ENCODE measurements around the gene ARSA.
A peak's percentile ranks its signal among the peaks of the same experiment; 100 is the strongest.
"Not testable (repeated sequence)": the region's sequence is repeated elsewhere in the genome, so short reads cannot be mapped to it uniquely, and the experiment has no call there.

Gene ARSA

DNA sequence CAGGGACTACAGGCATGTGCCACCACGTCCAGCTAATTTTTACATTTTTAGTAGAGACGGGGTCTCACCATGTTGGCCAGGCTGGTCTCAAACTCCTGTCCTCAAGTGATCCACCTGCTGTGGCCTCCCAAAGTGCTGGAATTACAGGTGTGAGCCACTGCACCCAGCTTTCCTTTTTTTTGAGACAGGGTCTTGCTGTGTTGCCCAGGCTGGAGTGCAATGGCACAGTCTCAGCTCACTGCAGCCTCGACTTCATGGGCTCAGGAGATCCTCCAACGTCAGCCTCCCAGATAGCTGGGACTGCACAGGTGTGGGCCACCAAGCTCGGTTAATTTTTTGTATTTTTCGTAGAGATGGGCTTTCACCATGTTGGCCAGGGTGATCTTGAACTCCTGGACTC lies 26.7 kb upstream of the ARSA start:
- DNase-seq (ENCODE audit: low spot score), result not testable (repeated sequence)

DNA sequence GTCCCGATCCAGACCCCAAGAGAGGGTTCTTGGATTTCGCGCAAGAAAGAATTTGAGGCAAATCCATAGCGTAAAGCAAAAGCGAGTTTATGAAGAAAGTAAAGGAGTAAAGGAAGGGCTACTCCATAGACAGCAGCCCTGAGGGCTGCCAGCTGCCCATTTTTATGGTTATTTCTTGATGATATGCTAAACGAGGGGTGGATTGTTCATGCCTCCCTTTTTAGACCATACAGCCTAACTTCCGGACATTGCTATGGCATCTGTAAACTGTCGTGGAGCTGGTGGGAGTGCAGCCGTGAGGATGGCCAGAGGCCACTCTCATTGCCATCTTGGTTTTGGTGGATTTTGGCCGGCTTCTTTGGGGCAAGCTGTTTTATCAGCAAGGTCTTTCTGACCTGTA lies 25.3 kb upstream of the ARSA start:
- DNase-seq (ENCODE audit: low spot score), result no peak

DNA sequence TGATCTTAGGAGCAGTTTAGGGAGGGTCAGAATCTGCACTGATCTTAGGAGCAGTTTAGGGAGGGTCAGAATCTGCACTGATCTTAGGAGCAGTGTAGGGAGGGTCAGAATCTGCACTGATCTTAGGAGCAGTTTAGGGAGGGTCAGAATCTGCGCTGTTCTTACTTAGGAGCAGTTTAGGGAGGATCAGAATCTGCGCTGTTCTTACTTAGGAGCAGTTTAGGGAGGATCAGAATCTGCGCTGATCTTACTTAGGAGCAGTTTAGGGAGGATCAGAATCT lies 15.8 kb upstream of the ARSA start:
- DNase-seq (ENCODE audit: low spot score), result not testable (repeated sequence)

DNA sequence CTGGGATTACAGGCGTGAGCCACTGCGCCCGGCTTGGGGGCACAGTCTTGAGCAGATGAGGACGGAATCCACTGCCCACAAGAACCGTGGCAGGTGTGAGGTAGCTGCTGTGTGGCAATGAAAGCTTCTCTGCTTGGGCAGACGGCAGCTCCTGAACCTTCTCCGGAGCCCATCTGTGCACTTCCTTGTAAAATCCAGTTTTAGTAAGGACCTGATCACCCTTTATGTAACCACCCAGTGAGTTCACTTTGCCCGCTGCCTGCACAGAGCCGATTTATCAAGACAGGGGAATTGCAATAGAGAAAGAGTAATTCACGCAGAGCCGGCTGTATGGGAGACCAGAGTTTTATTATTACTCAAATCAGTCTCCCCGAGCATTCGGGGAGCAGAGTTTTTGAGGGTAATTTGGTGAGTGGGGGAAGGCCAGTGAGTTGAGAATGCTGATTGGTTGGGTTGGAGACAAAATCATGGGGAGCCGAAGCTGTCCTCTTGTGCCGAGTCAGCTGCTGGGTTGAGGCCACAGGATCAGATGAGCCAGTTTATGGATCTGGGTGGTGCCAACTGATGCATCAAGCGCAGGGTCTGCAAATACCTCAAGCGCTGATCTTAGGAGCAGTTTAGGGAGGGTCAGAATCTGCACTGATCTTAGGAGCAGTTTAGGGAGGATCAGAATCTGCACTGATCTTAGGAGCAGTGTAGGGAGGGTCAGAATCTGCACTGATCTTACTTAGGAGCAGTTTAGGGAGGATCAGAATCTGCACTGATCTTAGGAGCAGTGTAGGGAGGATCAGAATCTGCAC lies 15.3 kb upstream of the ARSA start:
- DNase-seq (ENCODE audit: low spot score), result not testable (repeated sequence)

DNA sequence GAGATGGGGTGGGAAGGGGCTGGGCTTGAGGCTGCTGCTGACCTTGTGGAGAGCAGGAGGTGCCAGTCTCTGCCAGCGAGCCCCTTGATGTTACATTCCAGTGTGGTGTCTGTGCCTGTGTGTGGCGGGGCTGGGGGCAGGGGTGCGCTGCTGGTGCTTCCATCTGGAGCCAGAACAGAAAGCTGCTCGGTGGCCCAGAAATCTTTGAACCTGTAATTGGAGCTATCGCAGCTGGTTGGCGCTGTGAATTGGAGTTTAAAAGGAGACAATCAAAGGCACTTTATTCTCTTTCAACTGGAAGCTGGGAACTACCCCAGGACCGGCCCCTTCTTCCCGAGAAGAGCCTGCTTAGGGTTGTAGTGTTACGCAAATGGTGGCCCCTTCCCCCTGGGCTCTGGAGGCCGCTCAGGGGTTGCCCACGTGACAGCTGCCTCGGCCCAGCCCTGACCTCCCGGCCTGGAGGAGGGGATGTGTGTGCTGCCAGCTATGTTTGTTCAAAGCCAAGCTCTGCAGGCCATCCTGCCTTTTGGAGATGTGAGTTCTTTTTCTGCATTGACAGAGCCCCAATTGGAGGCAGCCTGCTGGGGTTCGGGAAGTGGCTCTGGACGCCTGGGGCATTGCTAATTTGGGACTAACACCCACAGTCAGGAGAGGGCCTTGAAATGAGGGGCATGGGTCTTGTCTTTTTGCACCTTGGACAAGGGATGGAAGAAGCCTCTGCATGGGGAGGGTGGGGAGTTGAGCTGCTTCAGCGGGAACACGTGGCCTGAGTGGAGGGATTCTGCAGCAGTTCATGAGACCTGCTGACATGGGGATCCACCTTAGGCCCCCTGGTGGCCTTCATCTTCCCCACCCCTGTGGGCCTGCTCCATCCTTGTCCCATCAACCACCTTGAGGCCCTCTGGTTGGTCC lies 14.0 kb upstream of the ARSA start:
- peak; percentile 40 for DNase-seq (ENCODE audit: low spot score)

DNA sequence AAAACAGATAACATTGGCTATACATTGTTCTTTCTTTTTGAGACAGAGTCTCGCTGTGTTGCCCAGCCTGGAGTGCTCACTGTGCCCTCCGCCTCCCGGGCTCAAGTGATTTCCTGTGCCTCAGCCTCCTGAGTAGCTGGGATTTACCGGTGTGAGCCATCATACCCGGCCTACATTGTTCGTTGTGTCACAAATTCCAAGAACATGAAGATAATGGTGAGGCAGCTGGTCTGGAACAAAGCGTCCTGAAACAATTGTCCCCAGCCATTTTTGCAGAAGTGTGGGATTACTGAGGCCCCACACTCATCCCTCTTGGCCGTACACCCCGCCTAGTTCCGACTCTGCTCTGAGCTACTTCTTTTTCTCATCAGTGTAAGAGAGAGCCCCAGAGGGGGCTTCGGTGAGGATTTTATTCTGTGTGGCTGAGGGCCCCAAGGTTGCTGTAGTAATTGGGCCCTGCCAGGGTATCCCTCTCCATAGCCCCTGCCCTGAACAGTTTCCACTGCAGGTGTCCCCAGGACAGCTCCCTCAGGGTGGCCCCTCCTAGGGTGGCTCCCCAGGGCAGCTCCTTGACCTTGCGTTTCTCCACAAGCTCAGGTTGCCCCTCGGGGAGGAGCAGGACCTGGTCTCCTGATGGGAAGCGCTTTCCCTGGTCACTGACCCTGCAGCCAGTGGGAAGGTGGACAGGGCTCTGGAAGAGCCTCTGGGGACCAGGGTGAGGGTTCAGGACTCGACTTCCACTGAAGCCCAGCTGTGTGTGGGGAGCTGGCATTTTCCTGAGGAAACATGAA lies 13.1 kb upstream of the ARSA start:
- DNase-seq (ENCODE audit: low spot score), result no peak

DNA sequence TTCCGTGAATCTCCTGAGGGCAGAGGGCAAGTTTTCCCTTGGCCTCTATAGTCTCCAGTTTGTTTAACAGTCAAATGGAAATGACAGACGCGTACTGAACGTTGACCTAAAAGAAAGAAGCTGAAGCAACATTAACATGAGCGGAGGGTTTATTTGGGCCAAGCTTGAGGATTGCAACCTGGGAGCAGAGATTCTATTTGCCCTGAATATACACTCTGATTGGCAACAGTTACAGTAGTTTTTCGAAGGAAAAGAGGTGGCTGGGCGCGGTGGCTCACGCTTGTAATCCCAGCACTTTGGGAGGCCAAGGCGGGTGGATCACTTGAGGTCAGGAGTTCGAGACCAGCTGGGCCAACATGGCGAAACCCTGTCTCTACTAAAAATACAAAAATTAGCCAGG lies 12.3 kb upstream of the ARSA start:
- DNase-seq (ENCODE audit: low spot score), result not testable (repeated sequence)

DNA sequence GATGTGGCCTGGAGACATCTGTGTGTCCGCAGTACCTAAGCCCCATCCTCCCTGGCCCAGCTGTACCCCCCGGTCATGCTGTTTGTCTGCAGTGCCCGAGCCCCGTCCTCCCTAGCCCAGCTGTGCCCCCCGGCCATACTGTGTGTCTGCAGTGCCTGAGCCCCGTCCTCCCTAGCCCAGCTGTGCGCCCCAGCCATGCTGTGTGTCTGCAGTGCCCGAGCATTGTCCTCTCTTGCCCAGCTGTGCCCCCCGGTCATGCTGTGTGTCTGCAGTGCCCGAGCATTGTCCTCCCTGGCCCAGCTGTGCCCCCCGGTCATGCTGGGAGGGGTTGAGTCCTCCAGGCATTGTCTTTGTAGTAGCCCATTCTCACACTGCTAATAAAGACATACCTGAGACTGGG lies 7.6 kb upstream of the ARSA start:
- DNase-seq (ENCODE audit: low spot score), result no peak

DNA sequence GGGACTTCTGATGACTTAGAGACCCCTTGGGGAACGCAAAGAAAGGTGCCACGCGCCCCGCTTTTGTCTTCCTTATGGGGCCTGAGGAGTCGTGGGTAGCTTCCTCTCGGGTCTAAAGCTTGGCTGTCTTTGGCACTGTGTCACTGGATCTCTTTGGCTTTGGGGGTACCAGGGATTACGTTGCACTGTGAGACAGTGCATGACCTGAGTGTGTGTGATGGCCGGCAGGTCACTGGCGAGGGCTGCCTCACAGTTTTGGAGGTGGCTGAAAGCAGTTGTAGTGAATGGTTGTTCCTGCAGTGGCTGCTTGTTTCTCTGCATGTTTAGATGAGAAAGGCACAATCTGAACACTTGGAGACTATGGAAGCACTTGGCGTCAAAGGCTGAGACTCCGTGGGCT lies 5.8 kb upstream of the ARSA start:
- no peak for DNase-seq (ENCODE audit: low spot score)

DNA sequence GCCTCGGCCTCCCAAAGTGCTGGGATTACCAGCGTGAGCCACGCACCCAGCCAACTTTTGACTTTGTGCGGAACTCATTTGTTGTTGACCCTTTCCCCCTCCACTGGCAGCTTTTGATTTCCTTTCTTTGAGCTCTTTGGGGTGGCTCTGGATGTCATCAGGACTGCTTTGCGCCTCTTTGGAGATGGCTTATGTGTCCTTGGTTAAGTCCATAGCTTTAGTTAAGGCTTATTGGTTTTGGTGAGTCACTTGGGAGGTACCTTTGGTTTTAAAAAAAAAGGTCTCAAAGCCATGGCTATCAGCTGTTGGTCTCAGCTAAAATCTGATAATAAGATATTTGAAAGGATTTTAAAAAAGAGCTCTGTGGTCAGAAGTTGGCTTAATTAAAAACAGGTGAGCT lies 5.1 kb upstream of the ARSA start:
- no peak for DNase-seq (ENCODE audit: low spot score)

DNA sequence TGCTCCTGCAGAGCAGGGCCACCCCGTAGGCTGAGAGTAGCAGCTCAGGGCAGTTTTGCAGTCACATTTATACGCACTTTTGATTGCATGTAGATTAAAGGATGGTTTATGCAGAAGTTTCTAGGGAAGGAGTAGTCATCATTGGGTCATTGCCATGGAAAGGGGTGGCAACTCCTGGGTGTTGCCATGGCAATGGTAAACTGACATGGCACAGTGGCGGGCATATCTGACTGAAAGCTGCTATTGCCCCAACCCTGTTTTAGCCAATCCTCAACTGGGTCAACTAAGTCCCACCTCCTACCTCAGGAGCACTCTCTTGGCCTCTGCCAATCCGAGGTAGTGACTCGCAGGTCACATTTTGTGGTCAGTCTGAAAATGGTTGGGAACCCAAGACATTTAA lies 2.4 kb upstream of the ARSA start:
- DNase-seq (ENCODE audit: low spot score), result no peak

DNA sequence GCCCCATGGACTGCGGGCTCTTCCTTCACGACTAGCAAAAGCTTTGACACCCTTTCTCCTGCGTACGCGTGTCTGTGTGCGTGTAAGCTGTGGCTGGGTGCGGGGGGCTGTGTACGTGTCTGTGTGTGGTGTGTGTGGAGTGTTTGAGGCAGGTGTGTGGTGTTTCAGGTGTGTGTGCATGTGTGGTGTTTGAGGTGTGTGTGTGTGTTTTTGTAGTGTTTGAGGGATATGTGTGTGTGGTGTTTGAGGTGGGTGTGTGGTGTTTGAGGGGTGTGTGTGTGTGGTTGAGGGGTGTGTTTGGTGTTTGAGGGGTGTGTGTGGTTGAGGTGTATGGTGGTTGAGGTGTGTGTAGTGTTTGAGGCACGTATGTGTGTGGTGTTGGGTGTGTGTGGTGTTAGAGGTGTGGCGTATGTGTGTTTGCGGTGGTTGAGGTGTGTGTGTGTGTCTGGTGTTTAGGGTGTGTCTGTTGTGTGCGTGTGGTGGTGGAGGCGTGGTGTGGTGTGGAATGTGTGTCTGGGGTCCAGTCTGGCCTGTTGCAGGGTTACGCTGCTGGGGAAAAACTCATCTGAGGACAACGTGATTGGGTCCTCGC lies 687 bp upstream of the ARSA start:
- DNase-seq (ENCODE audit: low spot score), result peak; percentile 4

DNA sequence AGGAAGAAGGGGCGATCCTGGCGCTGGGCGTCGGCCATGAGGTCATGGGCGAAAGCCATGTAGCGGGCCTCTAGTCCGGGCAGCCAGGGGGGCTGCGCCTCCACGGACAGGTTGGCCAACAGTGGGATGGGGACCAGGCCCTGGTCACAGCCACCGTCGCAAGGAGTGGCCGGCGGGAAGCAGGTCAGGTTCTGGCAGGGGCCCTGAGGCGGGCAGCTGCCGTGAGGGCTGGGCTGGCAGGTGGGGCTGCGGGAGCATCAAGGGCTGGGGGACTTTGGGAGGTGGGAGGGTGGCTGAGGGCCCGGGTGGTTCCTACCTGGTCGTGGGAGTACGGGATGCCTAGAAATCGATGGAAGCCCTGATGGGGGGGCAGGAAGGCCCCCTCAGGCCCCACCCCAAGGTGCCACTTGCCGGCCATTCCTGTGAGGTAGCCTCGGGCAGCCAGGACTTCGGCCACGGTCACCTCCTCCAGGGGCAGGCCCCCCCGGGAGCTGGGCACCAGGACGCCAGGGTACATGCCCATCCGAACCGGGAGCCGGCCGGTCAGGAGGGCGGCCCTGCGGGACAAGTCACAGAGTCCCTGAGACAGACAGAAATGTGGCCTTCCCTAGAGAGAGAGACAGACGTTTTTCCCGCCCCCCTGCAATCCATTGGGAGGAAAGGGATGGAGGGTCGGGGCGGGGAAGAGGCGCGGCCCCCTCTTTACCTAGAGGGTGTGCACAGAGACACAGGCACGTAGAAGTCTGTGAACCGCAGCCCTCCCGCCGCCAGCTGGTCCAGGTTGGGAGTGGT lies 906 bp downstream of the ARSA start:
- no peak for DNase-seq (ENCODE audit: low spot score)

DNA sequence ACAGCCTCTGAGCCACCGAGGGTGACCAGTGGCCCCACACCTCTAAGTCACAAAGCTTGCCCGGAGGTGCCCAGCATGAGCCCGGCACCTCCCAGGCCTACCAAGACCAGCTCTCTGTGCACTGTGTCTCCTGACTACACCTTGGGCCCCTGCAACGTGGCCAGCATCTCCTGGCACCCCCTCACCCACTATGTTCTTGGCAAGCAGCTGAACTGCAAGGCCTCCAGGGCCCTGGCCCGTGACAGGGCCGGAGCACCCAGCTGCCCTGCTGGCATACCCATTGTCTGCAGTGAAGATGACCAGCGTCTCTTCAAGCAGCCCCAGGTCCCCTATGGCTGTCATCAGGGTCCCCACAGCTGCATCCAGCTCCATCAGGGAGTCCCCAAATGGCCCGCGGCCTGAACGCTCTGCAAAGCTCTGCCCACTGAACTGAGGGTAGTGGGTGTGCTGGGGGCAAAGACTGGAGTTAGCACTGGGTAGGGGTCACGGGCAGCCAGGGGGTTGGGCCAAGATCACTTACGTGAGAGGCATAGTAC lies 1.6 kb downstream of the ARSA start:
- no peak for DNase-seq (ENCODE audit: low spot score)

DNA sequence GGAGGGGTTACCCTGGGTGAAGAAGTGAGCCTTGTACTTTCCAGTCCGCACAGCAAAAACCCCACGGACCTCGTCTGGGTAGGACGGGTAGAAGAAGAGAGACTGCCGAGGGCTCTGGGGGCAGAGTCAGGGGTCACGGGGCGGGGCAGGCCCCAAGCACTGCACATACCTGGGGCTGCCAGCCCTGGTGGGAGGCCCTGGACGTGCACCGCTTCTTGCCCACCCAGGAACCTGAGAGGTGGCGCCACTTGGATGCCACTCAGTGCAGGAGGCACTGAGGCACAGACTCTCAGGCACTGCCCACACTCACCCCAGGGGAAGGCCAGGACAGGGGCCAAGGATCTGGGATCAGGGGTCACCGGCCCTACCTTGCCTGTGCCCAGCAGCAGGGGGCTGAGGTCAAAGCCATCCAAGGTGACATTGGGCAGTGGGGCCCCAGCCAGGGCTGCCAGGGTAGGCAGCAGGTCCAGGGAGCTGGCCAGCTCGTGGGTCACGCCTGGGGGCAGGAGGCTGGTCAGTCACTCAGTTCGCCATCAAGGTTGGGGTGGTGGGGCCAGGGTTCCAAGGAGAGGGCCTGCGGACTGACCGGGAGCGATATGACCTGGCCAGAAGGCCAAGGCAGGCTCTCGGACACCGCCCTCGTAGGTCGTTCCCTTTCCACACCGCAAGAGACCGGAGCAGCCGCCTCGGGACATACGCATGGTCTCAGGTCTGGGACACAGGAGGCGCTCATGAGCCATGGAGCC lies 2.2 kb downstream of the ARSA start:
- DNase-seq (ENCODE audit: low spot score), result no peak

DNA sequence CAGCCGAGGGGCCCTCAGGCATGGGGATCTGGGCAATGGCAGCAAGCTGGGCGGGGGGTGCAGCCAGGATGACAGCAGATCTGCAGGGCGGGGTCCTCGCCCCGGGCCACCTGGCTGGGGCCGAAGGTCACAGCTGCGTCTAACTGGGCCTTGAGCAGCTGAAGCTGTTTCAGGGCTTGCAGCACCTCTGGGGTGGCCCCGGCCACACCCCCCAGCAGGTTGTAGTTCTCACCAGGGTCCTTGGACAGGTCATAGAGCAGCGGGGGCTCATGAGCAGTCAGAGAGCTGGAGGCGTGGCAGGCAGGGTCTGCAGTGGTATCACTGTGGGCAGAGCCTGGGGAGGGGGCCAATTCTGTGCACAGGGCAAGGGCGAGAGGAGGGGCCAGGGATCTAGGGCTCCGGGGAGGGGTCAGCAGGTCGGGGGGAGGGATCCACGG lies 2.8 kb downstream of the ARSA start:
- DNase-seq (ENCODE audit: low spot score), result no peak

DNA sequence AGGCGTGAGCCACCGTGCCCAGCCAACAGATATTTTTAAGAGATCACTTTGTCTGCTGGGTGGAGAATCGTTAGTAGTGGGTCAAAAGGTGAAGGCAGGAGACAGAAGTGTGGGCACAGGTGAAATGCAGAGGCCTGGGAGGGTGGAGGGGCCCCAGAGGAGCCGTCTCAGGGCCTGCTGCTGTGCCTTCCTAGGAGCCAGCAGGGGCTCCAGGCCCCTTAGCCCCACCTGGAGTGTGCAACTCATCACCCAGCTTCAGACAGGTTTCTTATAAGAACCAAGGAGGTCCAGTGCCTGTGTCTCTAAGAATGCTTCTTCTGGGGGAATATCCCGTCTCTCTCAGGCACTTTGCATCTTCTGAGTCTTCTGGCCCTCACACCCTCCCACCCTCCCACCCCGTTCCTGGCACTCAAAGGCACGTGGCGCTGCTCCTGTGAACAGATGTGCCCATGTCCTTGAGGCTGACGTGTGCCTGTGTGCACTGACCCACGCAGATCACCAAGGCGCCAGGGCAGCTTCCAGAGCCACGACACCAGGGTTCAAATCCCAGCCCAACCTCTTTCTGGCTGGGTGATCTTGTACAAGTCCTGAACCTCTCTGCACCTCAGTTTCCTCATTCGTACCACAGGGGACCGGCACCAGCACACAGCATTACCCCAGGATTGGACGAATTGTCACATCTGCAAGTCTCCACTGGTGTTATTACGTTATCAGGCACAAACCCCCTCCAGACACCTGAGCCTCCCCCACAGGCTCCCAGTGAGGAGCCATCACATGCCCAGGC lies 3.4 kb downstream of the ARSA start:
- no peak for DNase-seq (ENCODE audit: low spot score)

DNA sequence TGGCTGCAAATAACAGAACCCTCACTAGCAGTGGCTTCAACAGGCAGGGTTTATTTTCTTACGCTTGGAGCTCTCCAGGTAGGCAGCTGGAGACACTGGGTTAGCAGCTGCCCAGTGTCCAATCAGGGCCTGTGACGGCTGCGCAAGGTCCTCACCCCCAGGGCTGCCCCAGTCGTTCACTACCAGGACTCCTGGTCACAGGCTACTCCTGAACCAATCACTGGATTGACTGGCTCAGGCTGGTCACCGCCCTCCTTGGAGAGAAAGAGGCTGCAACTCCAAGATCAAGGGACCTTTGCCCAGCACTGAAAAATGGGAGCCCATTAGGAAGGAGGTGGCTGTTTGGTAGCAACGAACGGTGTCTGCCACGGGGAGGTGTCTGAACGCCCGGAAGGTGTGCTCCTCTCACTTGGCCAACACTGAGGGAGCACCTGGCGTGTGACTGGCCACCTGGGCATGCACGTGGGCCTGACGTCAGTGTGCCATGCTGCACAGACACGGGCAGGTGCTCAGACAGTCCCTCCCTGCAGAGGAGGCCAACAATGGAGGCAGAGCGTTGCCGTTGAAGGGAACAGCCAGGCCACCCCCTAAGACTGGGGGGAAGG lies 5.1 kb downstream of the ARSA start:
- peak; percentile 29 for DNase-seq (ENCODE audit: low spot score)
